ENCODE measurements around the gene POGK.
A peak's percentile ranks its signal among the peaks of the same experiment; 100 is the strongest.
"Not testable (repeated sequence)": the region's sequence is repeated elsewhere in the genome, so short reads cannot be mapped to it uniquely, and the experiment has no call there.

Gene POGK

GRCh38 chr1:166849135-166849534 lies 9.9 kb downstream of the POGK start:
- DNase-seq = no peak

- no peak for DNase-seq
Measured at GRCh38 chr1:166852918-166853317, 13.6 kb downstream of the POGK start.

GRCh38 chr1:166855558-166855957 lies 16.3 kb downstream of the POGK start:
- no peak for DNase-seq

GRCh38 chr1:166857995-166858394 lies 18.7 kb downstream of the POGK start:
- no peak for DNase-seq

- DNase-seq = no peak
Measured at GRCh38 chr1:166858726-166859419, 19.6 kb downstream of the POGK start.

- no peak for DNase-seq
Measured at GRCh38 chr1:166859597-166859996, 20.3 kb downstream of the POGK start.

GRCh38 chr1:166865926-166866325 lies 26.7 kb downstream of the POGK start:
- no peak for DNase-seq

GRCh38 chr1:166868639-166869038 lies 29.4 kb downstream of the POGK start:
- DNase-seq = no peak

GRCh38 chr1:166869318-166870099 lies 30.2 kb downstream of the POGK start:
- no peak for DNase-seq

- DNase-seq = no peak
Measured at GRCh38 chr1:166870584-166870983, 31.3 kb downstream of the POGK start.

GRCh38 chr1:166874464-166874863 lies 35.2 kb downstream of the POGK start:
- no peak for DNase-seq

GRCh38 chr1:166875302-166875733 lies 36.0 kb downstream of the POGK start:
- no peak for DNase-seq

GRCh38 chr1:166875734-166876539 lies 36.7 kb downstream of the POGK start, which contains the start of gene TADA1:
Gene TADA1 (minus strand): TSS chr1:166876264. CDS start chr1:166876233, 31 bp downstream.
- DNase-seq = peak; percentile 98

- no peak for DNase-seq
Measured at GRCh38 chr1:166876540-166876838, 37.2 kb downstream of the POGK start.

- not testable (repeated sequence) for DNase-seq
Measured at GRCh38 chr1:166878173-166878917, 39.1 kb downstream of the POGK start.

- DNase-seq = no peak
Measured at GRCh38 chr1:166882893-166883292, 43.6 kb downstream of the POGK start.

- peak; percentile 56 for DNase-seq
Measured at GRCh38 chr1:166884040-166884642, 44.9 kb downstream of the POGK start.

GRCh38 chr1:166884971-166885370 lies 45.7 kb downstream of the POGK start:
- no peak for DNase-seq

GRCh38 chr1:166888373-166889111 lies 49.3 kb downstream of the POGK start:
- no peak for DNase-seq

GRCh38 chr1:166889776-166890175 lies 50.5 kb downstream of the POGK start:
- no peak for DNase-seq

GRCh38 chr1:166895766-166896165 lies 56.5 kb downstream of the POGK start:
- no peak for DNase-seq

Measured in right kidney (tissue), 1 donor.